Tibial nerve (tissue), 4 donors: Measurements from ENCODE around the gene OPCML.

Experiments used
- CTCF ChIP-seq, 5 experiments: fragments of 200-600 bp in 3 of 5; fragments of 450-650 bp in 2 of 5; sonication (generic) in 3 of 5; IDR thresholded peaks; one replicate each; pipeline ENCODE4 v1.5.1; 2016 to 2019; ENCODE audit warnings: antibody characterized with exemption in 5 of 5, mild to moderate bottlenecking in 3 of 5, moderate library complexity in 2 of 5
- EP300 ChIP-seq, 2 donors: sonication (generic); formaldehyde crosslinking; IDR thresholded peaks; one replicate each; pipeline ENCODE4 v1.6.1; 2017; ENCODE audit warnings: antibody characterized with exemption in 2 of 2, mild to moderate bottlenecking in 1 of 2
- POLR2A ChIP-seq, 2 donors: fragments of 450-650 bp; IDR thresholded peaks; one replicate each; pipeline ENCODE4 v1.6.1; 2017; ENCODE audit warnings: antibody characterized with exemption in 2 of 2, mild to moderate bottlenecking in 2 of 2, moderate library complexity in 2 of 2

GRCh38 chr11:133548641-133549040, 16.3 kb upstream of the OPCML start:
- TF ChIP-seq POLR2A (IDR thresholded peaks at IDR 0.05) (no peak), CTCF (IDR thresholded peaks at IDR 0.05) (no peak), EP300 (IDR thresholded peaks at IDR 0.05) (no peak)
